Gastrocnemius medialis (tissue), 4 donors: ENCODE measurements around the gene SUSD3.

Experiments
- CTCF ChIP-seq, 5 experiments: fragments of 450-650 bp in 3 of 5; fragments of 200-600 bp in 2 of 5; sonication (generic) in 2 of 5; IDR thresholded peaks in 4 of 5; conservative IDR thresholded peaks in 1 of 5; 1 replicate in 4 of 5; 2 replicates in 1 of 5; pipeline ENCODE4 v1.5.1; 2016 to 2019; ENCODE audit warnings: antibody characterized with exemption in 5 of 5, mild to moderate bottlenecking in 3 of 5, moderate library complexity in 3 of 5
- POLR2A ChIP-seq, 2 donors: fragments of 450-650 bp; IDR thresholded peaks; one replicate each; pipeline ENCODE4 v1.6.1; 2017; ENCODE audit warnings: antibody characterized with exemption in 2 of 2, mild to moderate bottlenecking in 2 of 2, moderate library complexity in 2 of 2

- no peak for TF ChIP-seq CTCF (IDR thresholded peaks at IDR 0.05 in 4 of 5, conservative IDR thresholded peaks at IDR 0.05 in 1 of 5)
- TF ChIP-seq POLR2A (IDR thresholded peaks at IDR 0.05) = no peak
These were observed 32.8 kb upstream of the SUSD3 start for GRCh38 chr9:93025736-93026135.
